Vagina (tissue), 2 donors: Measurements from ENCODE around the gene ATP5F1A. TPM values are rescaled to one million over a fixed set of nuclear protein-coding genes. Genes with fewer than 3 reads are reported as not detected.
"Not testable (repeated sequence)": the region's sequence is repeated elsewhere in the genome, so short reads cannot be mapped to it uniquely, and the experiment has no call there.

Experiments used
- DNase-seq, 2 donors: peaks; one replicate each; pipeline ENCODE4 v3.0.0-alpha.2; 2017; ENCODE audit errors: extremely low spot score in 2 of 2
- H3K27ac ChIP-seq: fragments of 200-600 bp; sonication (generic); one replicate; pipeline ENCODE4 v1.5.1; 2019
- H3K27me3 ChIP-seq: fragments of 200-600 bp; sonication (generic); one replicate; pipeline ENCODE4 v1.5.1; 2019
- H3K36me3 ChIP-seq, 2 donors: fragments of 200-600 bp; sonication (generic); one replicate each; pipeline ENCODE4 v1.5.1; 2017 to 2019
- H3K4me1 ChIP-seq: fragments of 200-600 bp; sonication (generic); one replicate; pipeline ENCODE4 v1.5.1; 2019
- H3K4me3 ChIP-seq, 2 donors: fragments of 200-600 bp; sonication (generic); 1 replicate in 1 of 2; 2 replicates in 1 of 2; pipeline ENCODE4 v1.5.1; 2016 to 2019
- H3K9me3 ChIP-seq: fragments of 200-600 bp; sonication (generic); one replicate; pipeline ENCODE4 v1.5.1; 2019
- POLR2A ChIP-seq, 2 donors: fragments of 450-650 bp; IDR thresholded peaks; one replicate each; pipeline ENCODE4 v1.6.1; 2017; ENCODE audit warnings: antibody characterized with exemption in 2 of 2, mild to moderate bottlenecking in 2 of 2, moderate library complexity in 2 of 2
- POLR2AphosphoS5 ChIP-seq, 2 donors: sonication (generic); formaldehyde crosslinking; IDR thresholded peaks; one replicate each; pipeline ENCODE4 v1.9.0; 2017; ENCODE audit warnings: antibody characterized with exemption in 2 of 2, mild to moderate bottlenecking in 2 of 2, low read depth in 1 of 2; ENCODE audit not compliant: insufficient read depth in 1 of 2
- intact Hi-C: fragments of 100-400 bp; cut with DNase I; formaldehyde crosslinking; loops from one replicate; pipeline ENCODE4 v1.15.1; 2023
- total RNA-seq: library from RNA; depleted of rRNA; stranded (reverse); fragments of >200 nt; gene quantifications from one replicate; pipeline ENCODE4 v1.2.3, GENCODE V29; 2016
- TF ChIP-seq, protein P1 (sequence below), 3 experiments: fragments of 450-650 bp in 2 of 3; fragments of 200-600 bp in 1 of 3; sonication (generic) in 1 of 3; IDR thresholded peaks; one replicate each; pipeline ENCODE4 v1.5.1; 2017 to 2019; ENCODE audit warnings: antibody characterized with exemption in 3 of 3, mild to moderate bottlenecking in 2 of 3, moderate library complexity in 2 of 3

The ATP5F1A gene
- total RNA-seq, 1 donor from 2014 or later: 247 TPM

DNA sequence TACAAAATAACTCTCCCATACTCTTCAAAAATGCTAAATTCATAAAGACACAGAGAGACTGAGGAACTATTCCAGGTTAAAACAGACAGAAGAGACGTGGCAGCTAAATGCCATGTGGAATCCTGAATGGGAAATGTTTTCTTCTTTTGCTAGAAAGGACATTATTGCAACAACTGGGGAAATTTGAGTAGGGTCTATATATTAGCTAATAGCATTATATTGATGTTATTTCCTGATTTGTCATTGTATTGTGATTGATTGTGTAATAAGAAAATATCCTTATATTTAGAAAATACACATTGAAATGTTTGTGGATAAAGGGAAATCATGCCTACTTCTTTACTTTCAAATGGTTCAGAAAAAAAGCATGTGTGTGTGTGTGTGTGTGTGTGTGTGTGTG lies 49.5 kb downstream of the ATP5F1A start:
- DNase-seq: no peak

DNA sequence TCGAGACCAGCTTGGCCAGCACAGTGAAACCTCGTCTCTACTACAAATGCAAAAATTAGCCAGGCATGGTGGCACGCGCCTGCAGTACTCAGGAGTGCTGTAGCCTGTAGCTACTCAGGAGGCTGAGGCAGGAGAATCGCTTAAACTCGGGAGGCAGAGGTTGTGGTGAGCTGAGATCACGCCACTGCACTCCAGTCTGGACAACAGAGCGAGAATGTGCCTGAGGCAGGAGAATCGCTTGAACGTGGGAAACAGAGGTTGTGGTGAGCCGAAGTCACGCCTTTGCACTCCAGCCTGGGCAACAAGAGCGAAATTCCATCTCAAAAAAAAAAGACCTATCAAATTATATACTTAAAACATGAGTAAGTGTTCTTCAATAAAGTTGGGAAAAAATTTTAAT lies 50.7 kb downstream of the ATP5F1A start:
- H3K9me3 ChIP-seq, H3K4me3 ChIP-seq, DNase-seq, H3K4me1 ChIP-seq, H3K36me3 ChIP-seq, H3K27me3 ChIP-seq, H3K27ac ChIP-seq, intact Hi-C loops: not testable (repeated sequence)

More for the DNA sequence above, 49.5 kb downstream of the ATP5F1A start:
- TF ChIP-seq POLR2AphosphoS5 (IDR thresholded peaks at IDR 0.05; ENCODE audit: insufficient read depth in 1 of 2, low read depth in 1 of 2) (no peak), POLR2A (IDR thresholded peaks at IDR 0.05) (no peak)
- TF ChIP-seq, protein P1, sequence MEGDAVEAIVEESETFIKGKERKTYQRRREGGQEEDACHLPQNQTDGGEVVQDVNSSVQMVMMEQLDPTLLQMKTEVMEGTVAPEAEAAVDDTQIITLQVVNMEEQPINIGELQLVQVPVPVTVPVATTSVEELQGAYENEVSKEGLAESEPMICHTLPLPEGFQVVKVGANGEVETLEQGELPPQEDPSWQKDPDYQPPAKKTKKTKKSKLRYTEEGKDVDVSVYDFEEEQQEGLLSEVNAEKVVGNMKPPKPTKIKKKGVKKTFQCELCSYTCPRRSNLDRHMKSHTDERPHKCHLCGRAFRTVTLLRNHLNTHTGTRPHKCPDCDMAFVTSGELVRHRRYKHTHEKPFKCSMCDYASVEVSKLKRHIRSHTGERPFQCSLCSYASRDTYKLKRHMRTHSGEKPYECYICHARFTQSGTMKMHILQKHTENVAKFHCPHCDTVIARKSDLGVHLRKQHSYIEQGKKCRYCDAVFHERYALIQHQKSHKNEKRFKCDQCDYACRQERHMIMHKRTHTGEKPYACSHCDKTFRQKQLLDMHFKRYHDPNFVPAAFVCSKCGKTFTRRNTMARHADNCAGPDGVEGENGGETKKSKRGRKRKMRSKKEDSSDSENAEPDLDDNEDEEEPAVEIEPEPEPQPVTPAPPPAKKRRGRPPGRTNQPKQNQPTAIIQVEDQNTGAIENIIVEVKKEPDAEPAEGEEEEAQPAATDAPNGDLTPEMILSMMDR (IDR thresholded peaks at IDR 0.05): no peak
- H3K27me3 ChIP-seq: no peaks in the 10 kb centered on the region
- no peaks in the 10 kb centered on the region for H3K4me1 ChIP-seq
- H3K27ac ChIP-seq: no peak overlapping the region
- no peaks in the 10 kb centered on the region for H3K36me3 ChIP-seq
- H3K4me3 ChIP-seq: no peak overlapping the region
- intact Hi-C loops: no loop called here
- H3K9me3 ChIP-seq: no peaks in the 10 kb centered on the region

DNA sequence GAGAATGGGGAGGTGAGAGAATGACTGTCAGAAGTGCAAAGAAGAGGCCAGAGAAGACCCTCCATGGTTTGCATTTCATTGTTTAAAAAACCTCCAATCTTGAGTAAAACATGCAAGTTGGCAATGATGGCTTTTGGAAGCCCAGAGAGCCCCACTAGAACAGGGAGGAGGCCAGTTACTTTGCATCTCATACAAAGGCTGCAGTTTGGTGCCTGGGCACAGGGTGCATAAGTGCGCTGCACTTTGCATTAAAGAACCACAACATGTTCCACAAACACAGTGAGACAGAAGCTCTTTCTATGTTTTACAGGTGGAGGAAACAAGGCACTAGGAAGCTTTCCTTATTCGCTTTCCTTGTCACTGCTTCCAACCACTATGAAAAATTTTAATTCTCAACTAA lies 51.4 kb downstream of the ATP5F1A start:
- Histone ChIP-seq H3K27ac (no peak overlapping the region), H3K4me1 (no peaks in the 10 kb centered on the region), H3K4me3 (no peak overlapping the region), H3K36me3 (no peaks in the 10 kb centered on the region), H3K9me3 (no peaks in the 10 kb centered on the region), H3K27me3 (no peaks in the 10 kb centered on the region)
- DNase-seq: no peak
- TF ChIP-seq POLR2A (IDR thresholded peaks at IDR 0.05) (no peak), POLR2AphosphoS5 (IDR thresholded peaks at IDR 0.05; ENCODE audit: insufficient read depth in 1 of 2, low read depth in 1 of 2) (no peak)
- TF ChIP-seq, protein P1 (IDR thresholded peaks at IDR 0.05): no peak
- intact Hi-C loops: no loop called here

DNA sequence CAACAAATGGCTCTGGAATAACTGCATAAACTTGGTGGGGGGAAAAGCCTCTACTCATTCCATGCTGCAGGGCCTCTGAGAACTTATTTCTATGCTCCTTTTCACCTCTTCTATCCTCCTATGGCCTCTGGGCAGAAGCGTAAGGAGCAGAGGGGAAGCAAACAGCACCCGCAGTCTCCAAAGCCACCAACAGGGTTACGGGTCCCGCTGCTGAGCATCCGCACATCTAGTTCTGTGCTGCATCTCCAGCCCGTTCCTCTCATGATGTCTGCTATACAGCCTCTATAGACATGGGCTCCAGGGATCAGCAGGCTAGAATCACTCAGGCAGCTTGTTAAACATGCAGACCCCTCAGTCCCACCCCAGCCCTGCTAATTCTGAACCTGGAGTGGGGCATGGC lies 52.0 kb downstream of the ATP5F1A start:
- TF ChIP-seq POLR2AphosphoS5 (IDR thresholded peaks at IDR 0.05; ENCODE audit: insufficient read depth in 1 of 2, low read depth in 1 of 2) (no peak), POLR2A (IDR thresholded peaks at IDR 0.05) (no peak)
- TF ChIP-seq, protein P1 (IDR thresholded peaks at IDR 0.05): no peak

DNA sequence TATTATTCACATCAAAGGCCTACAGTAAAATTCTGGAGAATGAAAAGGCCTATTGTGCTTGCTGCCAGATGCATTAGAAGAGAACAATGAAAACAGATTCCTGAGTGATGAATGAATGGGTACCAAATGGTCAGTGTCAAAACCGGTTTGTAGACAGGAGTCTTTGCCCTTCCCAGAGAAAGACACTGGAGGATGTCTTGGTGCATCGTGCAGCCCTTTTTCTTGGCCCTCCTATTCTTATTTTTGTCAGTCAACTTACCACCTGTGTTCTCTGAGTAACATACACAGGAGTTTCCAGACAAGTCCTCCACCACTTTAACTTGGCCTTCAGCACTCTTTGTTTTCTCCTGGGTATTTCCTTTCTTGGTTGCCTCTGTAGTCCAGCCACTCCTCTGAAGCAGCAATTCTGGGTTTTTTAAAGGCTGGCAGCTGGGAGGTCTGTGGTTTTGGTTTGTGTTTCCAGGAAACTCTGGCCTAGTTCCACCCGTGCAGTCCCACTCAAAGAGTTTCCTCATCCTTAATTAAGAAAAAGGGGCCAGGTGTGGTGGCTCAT lies 55.4 kb downstream of the ATP5F1A start:
- no peak overlapping the region for H3K4me3 ChIP-seq
- no peak overlapping the region for H3K27ac ChIP-seq
- no peaks in the 10 kb centered on the region for H3K4me1 ChIP-seq
- TF ChIP-seq POLR2AphosphoS5 (IDR thresholded peaks at IDR 0.05; ENCODE audit: insufficient read depth in 1 of 2, low read depth in 1 of 2) (no peak), POLR2A (IDR thresholded peaks at IDR 0.05) (no peak)
- TF ChIP-seq, protein P1 (IDR thresholded peaks at IDR 0.05): no peak
- H3K36me3 ChIP-seq: no peaks in the 10 kb centered on the region
- no peaks in the 10 kb centered on the region for H3K9me3 ChIP-seq
- no peaks in the 10 kb centered on the region for H3K27me3 ChIP-seq
- no peak for DNase-seq
- intact Hi-C loops: no loop called here

More for the DNA sequence above, 52.0 kb downstream of the ATP5F1A start:
- no peak for DNase-seq
- Histone ChIP-seq H3K9me3 (no peaks in the 10 kb centered on the region), H3K27me3 (no peaks in the 10 kb centered on the region), H3K4me1 (no peaks in the 10 kb centered on the region), H3K36me3 (no peaks in the 10 kb centered on the region), H3K27ac (no peak overlapping the region), H3K4me3 (no peak overlapping the region)
- intact Hi-C loops: no loop called here
